ENCODE data around the gene SEMA6D. TPM values are rescaled to one million over a fixed set of nuclear protein-coding genes. Genes with fewer than 3 reads are reported as not detected.

The SEMA6D gene
- total and polyA plus RNA-seq, 2 donors (not counting 1 experiment from before 2014, with no cell fraction given): 2.4 to 13.4 TPM

DNA sequence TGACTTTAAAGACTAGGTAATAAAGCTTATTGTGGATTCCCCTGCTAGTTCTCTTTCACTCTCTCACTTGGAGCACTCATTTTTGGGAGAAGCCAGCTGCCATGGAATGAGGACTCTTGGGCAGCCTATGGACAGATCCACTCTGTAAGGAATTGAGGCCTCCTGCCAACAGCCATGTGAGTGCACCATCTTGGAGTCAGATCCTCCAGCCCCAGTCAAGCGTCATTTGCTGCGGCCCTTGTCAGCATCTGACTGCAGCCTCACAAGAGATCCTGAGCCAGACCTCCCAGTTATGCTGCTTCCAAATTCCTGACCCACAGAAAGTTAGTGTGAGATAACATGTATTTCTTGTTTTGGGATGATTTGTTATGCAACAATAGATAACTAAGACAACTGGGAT is 101.9 kb downstream of the SEMA6D start:
- H3K4me2 ChIP-seq (ENCODE audit: extremely low read depth, insufficient read depth, low read length): no peak overlapping the region
- no peak overlapping the region for H2AFZ ChIP-seq (ENCODE audit: low read length)
- no peaks in the 10 kb centered on the region for H3K79me2 ChIP-seq (ENCODE audit: control insufficient read depth, insufficient read depth, low read length)
- TF ChIP-seq, protein P1, sequence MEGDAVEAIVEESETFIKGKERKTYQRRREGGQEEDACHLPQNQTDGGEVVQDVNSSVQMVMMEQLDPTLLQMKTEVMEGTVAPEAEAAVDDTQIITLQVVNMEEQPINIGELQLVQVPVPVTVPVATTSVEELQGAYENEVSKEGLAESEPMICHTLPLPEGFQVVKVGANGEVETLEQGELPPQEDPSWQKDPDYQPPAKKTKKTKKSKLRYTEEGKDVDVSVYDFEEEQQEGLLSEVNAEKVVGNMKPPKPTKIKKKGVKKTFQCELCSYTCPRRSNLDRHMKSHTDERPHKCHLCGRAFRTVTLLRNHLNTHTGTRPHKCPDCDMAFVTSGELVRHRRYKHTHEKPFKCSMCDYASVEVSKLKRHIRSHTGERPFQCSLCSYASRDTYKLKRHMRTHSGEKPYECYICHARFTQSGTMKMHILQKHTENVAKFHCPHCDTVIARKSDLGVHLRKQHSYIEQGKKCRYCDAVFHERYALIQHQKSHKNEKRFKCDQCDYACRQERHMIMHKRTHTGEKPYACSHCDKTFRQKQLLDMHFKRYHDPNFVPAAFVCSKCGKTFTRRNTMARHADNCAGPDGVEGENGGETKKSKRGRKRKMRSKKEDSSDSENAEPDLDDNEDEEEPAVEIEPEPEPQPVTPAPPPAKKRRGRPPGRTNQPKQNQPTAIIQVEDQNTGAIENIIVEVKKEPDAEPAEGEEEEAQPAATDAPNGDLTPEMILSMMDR (conservative IDR thresholded peaks at IDR 0.05 in 1 of 2, IDR thresholded peaks at IDR 0.05 in 1 of 2; ENCODE audit: low read depth in 1 of 2, low read length in 2 of 2): no peak
- TF ChIP-seq EZH2 (IDR thresholded peaks at IDR 0.05; ENCODE audit: low read length, missing control alignments): no peak
- no peak overlapping the region for H3K4me3 ChIP-seq (replicated peaks in 1 of 4; ENCODE audit: control extremely low read depth in 1 of 4, insufficient read depth in 1 of 4, low read depth in 3 of 4, low read length in 4 of 4)
- H4K20me1 ChIP-seq (ENCODE audit: control insufficient read depth, extremely low read depth, insufficient read depth, low read length): no peaks in the 10 kb centered on the region
- no peaks in the 10 kb centered on the region for H3K9me3 ChIP-seq (ENCODE audit: control insufficient read depth, insufficient read depth, low read depth, low read length)
- no peak overlapping the region for H3K9ac ChIP-seq (ENCODE audit: insufficient read depth, low read length)
- no peaks in the 10 kb centered on the region for H3K36me3 ChIP-seq (ENCODE audit: control insufficient read depth, insufficient read depth, low read length)
- H3K27me3 ChIP-seq (ENCODE audit: control insufficient read depth, insufficient read depth, low read length): no peaks in the 10 kb centered on the region
- no peak for DNase-seq (ENCODE audit: low read depth in 2 of 2)
- H3K27ac ChIP-seq (ENCODE audit: insufficient read depth, low read length): no peak overlapping the region
- peaks cover 8% of the 10 kb centered on the region for H3K4me1 ChIP-seq (ENCODE audit: control insufficient read depth, extremely low read depth, insufficient read depth, low read length)

- Histone ChIP-seq H3K4me3 (replicated peaks in 1 of 4; ENCODE audit: control extremely low read depth in 1 of 4, insufficient read depth in 1 of 4, low read depth in 3 of 4, low read length in 4 of 4) (no peak overlapping the region), H3K79me2 (ENCODE audit: control insufficient read depth, insufficient read depth, low read length) (no peaks in the 10 kb centered on the region), H4K20me1 (ENCODE audit: control insufficient read depth, extremely low read depth, insufficient read depth, low read length) (no peaks in the 10 kb centered on the region), H3K27me3 (ENCODE audit: control insufficient read depth, insufficient read depth, low read length) (no peaks in the 10 kb centered on the region), H2AFZ (ENCODE audit: low read length) (no peak overlapping the region), H3K9ac (ENCODE audit: insufficient read depth, low read length) (no peak overlapping the region), H3K9me3 (ENCODE audit: control insufficient read depth, insufficient read depth, low read depth, low read length) (no peaks in the 10 kb centered on the region), H3K4me2 (ENCODE audit: extremely low read depth, insufficient read depth, low read length) (peak overlapping the region; percentile 73), H3K27ac (ENCODE audit: insufficient read depth, low read length) (no peak overlapping the region), H3K4me1 (ENCODE audit: control insufficient read depth, extremely low read depth, insufficient read depth, low read length) (peaks cover 8% of the 10 kb centered on the region), H3K36me3 (ENCODE audit: control insufficient read depth, insufficient read depth, low read length) (no peaks in the 10 kb centered on the region)
- DNase-seq (ENCODE audit: low read depth in 2 of 2): peak; percentile 65 to 70
- TF ChIP-seq, protein P1 (conservative IDR thresholded peaks at IDR 0.05 in 1 of 2, IDR thresholded peaks at IDR 0.05 in 1 of 2; ENCODE audit: low read depth in 1 of 2, low read length in 2 of 2): no peak
- TF ChIP-seq EZH2 (IDR thresholded peaks at IDR 0.05; ENCODE audit: low read length, missing control alignments): no peak
Observed at GRCh38 chr15:47820057-47820746, 102.9 kb downstream of the SEMA6D start.

GRCh38 chr15:47820747-47821319 is 103.5 kb downstream of the SEMA6D start:
- Histone ChIP-seq H3K79me2 (ENCODE audit: control insufficient read depth, insufficient read depth, low read length) (no peaks in the 10 kb centered on the region), H3K9ac (ENCODE audit: insufficient read depth, low read length) (no peak overlapping the region), H3K4me1 (ENCODE audit: control insufficient read depth, extremely low read depth, insufficient read depth, low read length) (peaks cover 8% of the 10 kb centered on the region), H4K20me1 (ENCODE audit: control insufficient read depth, extremely low read depth, insufficient read depth, low read length) (no peaks in the 10 kb centered on the region), H3K4me3 (replicated peaks in 1 of 4; ENCODE audit: control extremely low read depth in 1 of 4, insufficient read depth in 1 of 4, low read depth in 3 of 4, low read length in 4 of 4) (no peak overlapping the region), H3K27me3 (ENCODE audit: control insufficient read depth, insufficient read depth, low read length) (no peaks in the 10 kb centered on the region), H3K27ac (ENCODE audit: insufficient read depth, low read length) (no peak overlapping the region), H3K36me3 (ENCODE audit: control insufficient read depth, insufficient read depth, low read length) (no peaks in the 10 kb centered on the region), H2AFZ (ENCODE audit: low read length) (no peak overlapping the region), H3K4me2 (ENCODE audit: extremely low read depth, insufficient read depth, low read length) (peak overlapping the region; percentile 73), H3K9me3 (ENCODE audit: control insufficient read depth, insufficient read depth, low read depth, low read length) (no peaks in the 10 kb centered on the region)
- DNase-seq (ENCODE audit: low read depth in 2 of 2): peak; percentile 92 to 93
- TF ChIP-seq, protein P1 (conservative IDR thresholded peaks at IDR 0.05 in 1 of 2, IDR thresholded peaks at IDR 0.05 in 1 of 2; ENCODE audit: low read depth in 1 of 2, low read length in 2 of 2): no peak
- TF ChIP-seq EZH2 (IDR thresholded peaks at IDR 0.05; ENCODE audit: low read length, missing control alignments): no peak
